DND-41 (cell line): Measurements from ENCODE around the gene MRPL45.
"Not testable (repeated sequence)": the region's sequence is repeated elsewhere in the genome, so short reads cannot be mapped to it uniquely, and the experiment has no call there.

Experiments used
- CTCF ChIP-seq: IDR thresholded peaks from 2 replicates; pipeline ENCODE4 v1.5.1; 2012; ENCODE audit warnings: borderline replicate concordance, low read length, moderate library complexity, mild to moderate bottlenecking; ENCODE audit not compliant: poor library complexity, severe bottlenecking; ENCODE audit errors: extremely low read depth
- EZH2 ChIP-seq: IDR thresholded peaks from 3 replicates; pipeline ENCODE4 v1.6.1; 2012; ENCODE audit warnings: borderline replicate concordance, low read depth, mild to moderate bottlenecking, moderate library complexity, low read length, inconsistent platforms; ENCODE audit not compliant: severe bottlenecking

- TF ChIP-seq CTCF, EZH2: not testable (repeated sequence)
Observed at GRCh38 chr17:38266571-38266970, 30.4 kb upstream of the MRPL45 start.
